ENCODE results near the gene SEMA3G. TPM values are rescaled to one million over a fixed set of nuclear protein-coding genes. Genes with fewer than 3 reads are reported as not detected.

The SEMA3G gene
- total RNA-seq (2012; rRNA removed): not detected in 2 replicates

DNA sequence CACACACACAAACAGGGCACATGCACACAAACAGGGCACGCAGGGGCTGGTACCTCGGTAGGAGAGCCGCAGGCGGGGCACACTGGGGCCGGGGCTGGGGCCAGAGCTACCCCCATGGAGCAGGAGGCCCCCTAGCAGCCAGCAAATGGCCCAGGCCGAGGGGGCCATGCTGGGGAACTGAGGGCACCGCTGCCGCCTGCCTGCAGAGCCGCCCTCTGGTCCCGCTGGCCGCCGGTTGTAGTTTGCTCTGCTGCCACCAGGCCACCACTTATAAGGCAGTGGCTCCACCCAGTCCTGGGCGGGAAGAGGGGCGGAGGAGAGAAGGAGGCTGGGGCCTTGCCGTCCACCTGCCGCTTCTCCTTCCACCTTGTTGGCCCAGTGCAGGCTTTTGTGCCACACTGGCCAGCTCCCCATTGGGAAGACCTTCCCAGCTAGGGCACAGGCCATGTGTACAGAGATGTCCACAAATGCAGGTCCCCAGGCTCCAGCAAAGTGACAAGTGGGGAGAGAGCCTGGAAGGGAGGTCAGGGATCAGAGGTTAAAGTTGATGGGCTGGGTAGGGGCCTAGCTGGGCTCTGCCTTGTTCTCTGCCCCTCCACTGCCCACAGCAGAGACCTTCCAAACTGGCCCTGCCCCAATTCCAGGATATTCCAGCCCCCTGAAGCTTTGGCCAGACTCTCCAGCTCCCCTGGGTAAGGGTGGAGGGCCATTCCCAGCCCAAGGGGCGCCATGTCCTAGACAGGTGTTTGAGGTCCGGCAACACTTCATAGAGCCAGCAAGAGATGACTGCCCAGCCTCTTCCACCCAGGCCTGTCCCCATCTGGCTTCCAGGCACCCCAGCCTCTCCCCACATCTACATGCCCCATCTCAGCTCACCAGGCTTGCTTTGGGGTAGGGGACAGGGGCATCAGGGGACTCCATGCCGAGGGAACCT lies at the start of gene SEMA3G:
Gene SEMA3G (minus strand): TSS at position 244 of the 934 bp plus-strand sequence. CDS start 76 bp downstream, at position 168.
- H3K9me3 ChIP-seq (replicated peaks; ENCODE audit: low read length): no peaks in the 10 kb centered on the region
- H3K4me3 ChIP-seq (ENCODE audit: low read length): no peak within 1 kb of the TSS
- no peak within 1 kb of the TSS for H3K9ac ChIP-seq (ENCODE audit: low read depth, low read length)
- H3K36me3 ChIP-seq (ENCODE audit: insufficient read depth, low read length): no peaks in the 10 kb centered on the region
- H3K4me1 ChIP-seq (ENCODE audit: control insufficient read depth, insufficient read depth, low read length): peaks cover 5% of the 10 kb centered on the region
- no peaks in the 10 kb centered on the region for H3K27me3 ChIP-seq (ENCODE audit: control insufficient read depth, insufficient read depth, low read length)
- peak within 1 kb of the TSS; percentile 56 for H3K4me2 ChIP-seq (ENCODE audit: low read length)

DNA sequence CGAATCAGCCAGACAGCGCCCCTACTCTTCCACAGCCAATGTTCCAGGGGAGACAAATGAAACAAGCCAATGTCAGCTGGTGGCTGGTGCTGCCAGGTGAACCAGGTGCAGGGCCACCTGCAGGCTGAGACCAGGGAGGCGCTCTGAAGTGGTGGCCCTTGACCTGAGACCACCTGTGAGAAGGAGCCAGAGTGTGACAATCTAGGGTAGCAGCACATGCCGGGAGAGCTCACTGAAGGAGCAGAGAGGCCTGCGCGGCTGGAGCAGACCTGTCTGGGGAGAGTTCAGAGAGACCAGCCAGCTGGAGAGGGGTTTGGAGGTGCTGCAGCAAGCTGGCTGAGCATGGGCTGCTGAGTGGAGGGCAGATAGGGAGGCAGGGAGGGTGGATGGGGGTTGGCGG lies 49.5 kb upstream of the SEMA3G start:
- Histone ChIP-seq H3K4me1 (ENCODE audit: control insufficient read depth, insufficient read depth, low read length) (peaks cover 31% of the 10 kb centered on the region), H3K27me3 (ENCODE audit: control insufficient read depth, insufficient read depth, low read length) (no peaks in the 10 kb centered on the region), H3K9ac (ENCODE audit: low read depth, low read length) (no peak overlapping the region), H3K9me3 (replicated peaks; ENCODE audit: low read length) (no peaks in the 10 kb centered on the region), H3K4me3 (ENCODE audit: low read length) (no peak overlapping the region), H3K36me3 (ENCODE audit: insufficient read depth, low read length) (peaks cover 39% of the 10 kb centered on the region), H3K4me2 (ENCODE audit: low read length) (no peak overlapping the region)

DNA sequence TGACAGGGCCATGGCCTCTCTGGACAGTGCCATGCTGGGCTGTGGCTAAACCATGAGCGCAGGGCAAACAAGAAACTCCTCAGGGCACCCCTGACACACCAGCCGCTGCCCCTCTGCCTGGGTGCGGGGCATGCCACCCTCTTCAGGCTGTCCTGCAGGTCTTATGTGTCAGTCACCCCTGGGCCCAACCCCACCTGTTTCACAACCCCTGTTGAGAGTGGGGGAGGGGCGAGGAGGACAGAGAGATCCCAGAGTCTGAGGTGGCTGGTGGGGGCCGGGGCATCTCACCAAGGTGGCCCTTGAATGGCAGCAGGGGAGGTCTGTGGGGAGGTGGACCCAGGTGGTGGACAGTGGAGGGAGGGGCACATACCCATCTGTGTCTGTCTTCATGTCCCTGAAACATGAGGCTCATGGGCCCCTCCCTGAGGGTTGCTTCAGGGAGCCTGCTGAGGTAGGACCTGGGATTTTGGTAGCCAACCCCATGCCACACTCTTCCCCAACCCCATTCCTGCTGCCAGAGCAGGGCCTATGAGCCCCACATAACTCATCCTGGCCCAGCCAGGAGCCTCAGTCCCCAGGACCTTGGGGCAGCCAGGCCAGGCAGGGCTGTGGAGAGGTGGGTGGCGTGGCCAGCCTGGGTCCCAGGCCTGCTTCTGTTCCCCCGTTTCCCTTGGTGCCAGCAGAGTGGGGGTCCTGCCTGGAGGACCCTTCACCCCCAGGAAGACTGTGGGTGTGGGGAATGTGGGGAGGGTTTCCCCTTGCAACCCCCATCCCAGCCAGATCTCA lies 48.5 kb upstream of the SEMA3G start:
- Histone ChIP-seq H3K4me1 (ENCODE audit: control insufficient read depth, insufficient read depth, low read length) (peaks cover 22% of the 10 kb centered on the region), H3K36me3 (ENCODE audit: insufficient read depth, low read length) (peaks cover 47% of the 10 kb centered on the region), H3K4me3 (ENCODE audit: low read length) (no peak overlapping the region)

DNA sequence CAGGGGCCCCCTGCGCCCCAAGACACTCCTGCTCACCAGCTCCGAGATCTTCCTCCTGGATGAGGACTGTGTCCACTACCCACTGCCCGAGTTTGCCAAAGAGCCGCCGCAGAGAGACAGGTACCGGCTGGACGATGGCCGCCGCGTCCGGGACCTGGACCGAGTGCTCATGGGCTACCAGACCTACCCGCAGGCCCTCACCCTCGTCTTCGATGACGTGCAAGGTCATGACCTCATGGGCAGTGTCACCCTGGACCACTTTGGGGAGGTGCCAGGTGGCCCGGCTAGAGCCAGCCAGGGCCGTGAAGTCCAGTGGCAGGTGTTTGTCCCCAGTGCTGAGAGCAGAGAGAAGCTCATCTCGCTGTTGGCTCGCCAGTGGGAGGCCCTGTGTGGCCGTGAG lies 47.2 kb upstream of the SEMA3G start:
- Histone ChIP-seq H3K4me2 (ENCODE audit: low read length) (no peak overlapping the region), H3K9me3 (replicated peaks; ENCODE audit: low read length) (no peaks in the 10 kb centered on the region), H3K4me1 (ENCODE audit: control insufficient read depth, insufficient read depth, low read length) (peaks cover 13% of the 10 kb centered on the region), H3K4me3 (ENCODE audit: low read length) (no peak overlapping the region), H3K36me3 (ENCODE audit: insufficient read depth, low read length) (peaks cover 61% of the 10 kb centered on the region), H3K9ac (ENCODE audit: low read depth, low read length) (no peak overlapping the region), H3K27me3 (ENCODE audit: control insufficient read depth, insufficient read depth, low read length) (no peaks in the 10 kb centered on the region)

More for the DNA sequence above, 48.5 kb upstream of the SEMA3G start:
- Histone ChIP-seq H3K4me2 (ENCODE audit: low read length) (no peak overlapping the region), H3K9me3 (replicated peaks; ENCODE audit: low read length) (no peaks in the 10 kb centered on the region), H3K9ac (ENCODE audit: low read depth, low read length) (no peak overlapping the region), H3K27me3 (ENCODE audit: control insufficient read depth, insufficient read depth, low read length) (no peaks in the 10 kb centered on the region)

DNA sequence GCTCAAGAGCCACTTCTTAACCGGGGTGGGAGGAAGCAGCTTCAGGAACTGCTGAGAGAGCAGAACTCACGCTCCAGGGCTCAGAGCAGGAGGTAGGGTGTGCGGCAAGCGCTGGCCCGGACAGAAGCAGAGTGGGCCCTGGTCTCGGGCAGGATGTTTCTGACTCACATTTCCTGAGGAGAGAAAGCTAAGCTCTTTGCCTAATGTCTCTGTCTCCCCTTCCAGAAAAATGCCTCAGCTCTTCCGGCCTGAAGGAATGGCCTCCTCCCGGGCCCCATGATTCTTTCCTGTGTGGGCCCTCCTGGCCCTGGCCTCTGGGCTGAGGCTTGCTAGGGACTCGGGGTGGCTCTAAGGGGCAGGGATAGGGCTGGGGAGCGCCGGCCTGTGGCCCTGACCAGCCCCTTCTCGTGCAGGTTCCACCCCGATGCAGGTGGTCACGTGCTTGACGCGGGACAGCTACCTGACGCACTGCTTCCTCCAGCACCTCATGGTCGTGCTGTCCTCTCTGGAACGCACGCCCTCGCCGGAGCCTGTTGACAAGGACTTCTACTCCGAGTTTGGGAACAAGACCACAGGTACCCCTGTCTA lies 46.1 kb upstream of the SEMA3G start:
- no peak overlapping the region for H3K4me3 ChIP-seq (ENCODE audit: low read length)
- H3K9me3 ChIP-seq (replicated peaks; ENCODE audit: low read length): no peaks in the 10 kb centered on the region
- no peaks in the 10 kb centered on the region for H3K27me3 ChIP-seq (ENCODE audit: control insufficient read depth, insufficient read depth, low read length)
- H3K4me1 ChIP-seq (ENCODE audit: control insufficient read depth, insufficient read depth, low read length): peaks cover 7% of the 10 kb centered on the region
- peaks cover 68% of the 10 kb centered on the region for H3K36me3 ChIP-seq (ENCODE audit: insufficient read depth, low read length)
- H3K9ac ChIP-seq (ENCODE audit: low read depth, low read length): no peak overlapping the region
- H3K4me2 ChIP-seq (ENCODE audit: low read length): no peak overlapping the region

DNA sequence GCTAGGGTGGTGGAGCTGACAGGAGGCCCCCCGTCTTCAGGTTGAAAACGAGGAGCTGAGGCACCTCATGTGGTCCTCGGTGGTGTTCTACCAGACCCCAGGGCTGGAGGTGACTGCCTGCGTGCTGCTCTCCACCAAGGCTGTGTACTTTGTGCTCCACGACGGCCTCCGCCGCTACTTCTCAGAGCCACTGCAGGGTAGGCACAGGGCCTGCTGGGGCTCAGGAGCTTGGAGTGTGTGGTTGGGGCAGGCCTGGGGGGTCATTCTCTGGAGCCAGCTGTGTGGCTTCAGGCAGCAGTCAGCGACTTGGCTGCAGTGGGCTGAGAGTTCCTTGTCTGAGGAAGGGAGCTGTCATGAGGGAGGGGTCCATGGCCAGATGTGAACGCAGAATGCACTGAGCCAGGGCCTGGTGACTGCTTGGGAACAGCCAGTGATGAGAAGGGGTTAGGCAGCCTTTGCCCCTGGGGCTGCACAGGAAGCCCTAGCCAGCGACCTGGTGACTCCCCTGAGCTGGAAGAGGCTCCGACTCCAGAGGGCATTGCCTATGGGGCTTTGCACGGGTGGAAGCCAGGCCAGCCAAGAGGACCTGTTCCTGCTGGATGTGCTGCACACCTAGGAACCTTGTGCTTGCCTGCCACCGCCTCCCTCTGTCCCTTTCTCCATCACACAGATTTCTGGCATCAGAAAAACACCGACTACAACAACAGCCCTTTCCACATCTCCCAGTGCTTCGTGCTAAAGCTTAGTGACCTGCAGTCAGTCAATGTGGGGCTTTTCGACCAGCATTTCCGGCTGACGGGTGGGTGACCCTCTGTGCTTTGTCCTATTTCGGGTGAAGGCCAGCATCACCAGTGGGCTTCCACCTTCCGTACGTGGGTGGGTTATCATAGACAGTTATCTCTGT lies 45.4 kb upstream of the SEMA3G start:
- Histone ChIP-seq H3K9me3 (replicated peaks; ENCODE audit: low read length) (no peaks in the 10 kb centered on the region), H3K27me3 (ENCODE audit: control insufficient read depth, insufficient read depth, low read length) (no peaks in the 10 kb centered on the region), H3K4me2 (ENCODE audit: low read length) (no peak overlapping the region), H3K4me3 (ENCODE audit: low read length) (no peak overlapping the region), H3K36me3 (ENCODE audit: insufficient read depth, low read length) (peaks cover 75% of the 10 kb centered on the region), H3K4me1 (ENCODE audit: control insufficient read depth, insufficient read depth, low read length) (no peaks in the 10 kb centered on the region), H3K9ac (ENCODE audit: low read depth, low read length) (no peak overlapping the region)

DNA sequence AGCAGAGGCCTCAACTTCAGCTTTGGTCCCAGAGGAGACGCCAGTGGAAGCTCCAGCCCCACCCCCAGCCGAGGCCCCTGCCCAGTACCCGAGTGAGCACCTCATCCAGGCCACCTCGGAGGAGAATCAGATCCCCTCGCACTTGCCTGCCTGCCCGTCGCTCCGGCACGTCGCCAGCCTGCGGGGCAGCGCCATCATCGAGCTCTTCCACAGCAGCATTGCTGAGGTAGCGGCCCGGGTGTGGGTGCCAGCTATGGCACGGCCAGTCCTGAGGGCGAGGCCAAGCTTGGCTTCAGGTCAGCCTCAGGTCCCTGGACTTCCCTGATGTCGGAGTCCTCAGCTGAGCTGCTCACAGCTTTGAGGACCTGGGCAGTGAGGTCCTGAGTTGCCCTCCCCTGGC lies 44.5 kb upstream of the SEMA3G start:
- H3K4me1 ChIP-seq (ENCODE audit: control insufficient read depth, insufficient read depth, low read length): no peaks in the 10 kb centered on the region
- no peak overlapping the region for H3K4me3 ChIP-seq (ENCODE audit: low read length)
- H3K9ac ChIP-seq (ENCODE audit: low read depth, low read length): no peak overlapping the region
- no peaks in the 10 kb centered on the region for H3K9me3 ChIP-seq (replicated peaks; ENCODE audit: low read length)
- no peak overlapping the region for H3K4me2 ChIP-seq (ENCODE audit: low read length)
- H3K36me3 ChIP-seq (ENCODE audit: insufficient read depth, low read length): peaks cover 76% of the 10 kb centered on the region
- H3K27me3 ChIP-seq (ENCODE audit: control insufficient read depth, insufficient read depth, low read length): no peaks in the 10 kb centered on the region

DNA sequence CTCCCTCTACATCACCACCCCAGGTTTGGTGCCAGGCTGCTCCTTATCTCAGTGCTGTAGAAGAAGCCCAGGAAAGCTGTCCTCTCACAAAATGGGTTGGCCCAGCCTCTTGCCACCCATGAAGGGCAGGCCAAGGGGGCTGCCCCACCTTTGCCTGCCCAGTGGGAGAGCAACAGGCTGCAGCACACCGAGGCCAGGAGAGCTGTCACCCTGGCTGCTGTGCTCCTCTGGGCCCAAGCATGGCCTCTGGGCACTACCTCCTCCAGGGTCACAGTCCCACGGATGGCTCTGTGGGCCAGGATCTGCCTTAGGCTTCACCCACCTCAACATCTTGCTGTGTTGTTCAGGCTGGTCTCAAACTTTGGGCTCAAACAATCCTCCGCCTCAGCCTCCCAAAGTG lies 43.8 kb upstream of the SEMA3G start:
- Histone ChIP-seq H3K9me3 (replicated peaks; ENCODE audit: low read length) (no peaks in the 10 kb centered on the region), H3K36me3 (ENCODE audit: insufficient read depth, low read length) (peaks cover 76% of the 10 kb centered on the region), H3K4me1 (ENCODE audit: control insufficient read depth, insufficient read depth, low read length) (no peaks in the 10 kb centered on the region), H3K4me2 (ENCODE audit: low read length) (no peak overlapping the region), H3K9ac (ENCODE audit: low read depth, low read length) (no peak overlapping the region), H3K4me3 (ENCODE audit: low read length) (no peak overlapping the region), H3K27me3 (ENCODE audit: control insufficient read depth, insufficient read depth, low read length) (no peaks in the 10 kb centered on the region)

DNA sequence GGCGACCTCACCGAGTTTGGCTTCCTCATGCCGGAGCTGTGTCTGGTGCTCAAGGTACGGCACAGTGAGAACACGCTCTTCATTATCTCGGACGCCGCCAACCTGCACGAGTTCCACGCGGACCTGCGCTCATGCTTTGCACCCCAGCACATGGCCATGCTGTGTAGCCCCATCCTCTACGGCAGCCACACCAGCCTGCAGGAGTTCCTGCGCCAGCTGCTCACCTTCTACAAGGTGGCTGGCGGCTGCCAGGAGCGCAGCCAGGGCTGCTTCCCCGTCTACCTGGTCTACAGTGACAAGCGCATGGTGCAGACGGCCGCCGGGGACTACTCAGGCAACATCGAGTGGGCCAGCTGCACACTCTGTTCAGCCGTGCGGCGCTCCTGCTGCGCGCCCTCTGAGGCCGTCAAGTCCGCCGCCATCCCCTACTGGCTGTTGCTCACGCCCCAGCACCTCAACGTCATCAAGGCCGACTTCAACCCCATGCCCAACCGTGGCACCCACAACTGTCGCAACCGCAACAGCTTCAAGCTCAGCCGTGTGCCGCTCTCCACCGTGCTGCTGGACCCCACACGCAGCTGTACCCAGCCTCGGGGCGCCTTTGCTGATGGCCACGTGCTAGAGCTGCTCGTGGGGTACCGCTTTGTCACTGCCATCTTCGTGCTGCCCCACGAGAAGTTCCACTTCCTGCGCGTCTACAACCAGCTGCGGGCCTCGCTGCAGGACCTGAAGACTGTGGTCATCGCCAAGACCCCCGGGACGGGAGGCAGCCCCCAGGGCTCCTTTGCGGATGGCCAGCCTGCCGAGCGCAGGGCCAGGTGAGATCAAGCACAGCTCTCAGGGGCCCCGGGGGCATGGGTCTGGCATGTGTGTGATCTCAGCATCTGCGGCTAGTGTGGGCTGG lies 43.1 kb upstream of the SEMA3G start:
- Histone ChIP-seq H3K9me3 (replicated peaks; ENCODE audit: low read length) (no peaks in the 10 kb centered on the region), H3K36me3 (ENCODE audit: insufficient read depth, low read length) (peaks cover 79% of the 10 kb centered on the region), H3K9ac (ENCODE audit: low read depth, low read length) (no peak overlapping the region), H3K4me3 (ENCODE audit: low read length) (no peak overlapping the region), H3K27me3 (ENCODE audit: control insufficient read depth, insufficient read depth, low read length) (no peaks in the 10 kb centered on the region), H3K4me1 (ENCODE audit: control insufficient read depth, insufficient read depth, low read length) (no peaks in the 10 kb centered on the region), H3K4me2 (ENCODE audit: low read length) (no peak overlapping the region)

All from skeletal muscle satellite cell (primary cell).